Lung (tissue), 12 donors: ENCODE measurements around the gene DUSP2. TPM values are rescaled to one million over a fixed set of nuclear protein-coding genes. Genes with fewer than 3 reads are reported as not detected.

Experiments
- ATAC-seq: fragments of 200-7000 bp; cut with Tn5 transposase; one replicate; pipeline ENCODE4 v1.9.1; 2020; ENCODE audit warnings: moderate number of reproducible peaks; ENCODE audit not compliant: insufficient read depth, low FRiP score
- DNase-seq, 3 donors: peaks; one replicate each; pipeline ENCODE4 v3.0.0-alpha.2; 2013 to 2017
- H3K27ac ChIP-seq, 2 donors: one replicate each; pipeline ENCODE4 v1.5.1; 2013; ENCODE audit warnings: mild to moderate bottlenecking in 2 of 2, moderate library complexity in 2 of 2, control low read depth in 1 of 2, inconsistent platforms in 1 of 2, low read depth in 1 of 2, low read length in 1 of 2
- H3K27me3 ChIP-seq, 3 donors: one replicate each; pipeline ENCODE4 v1.5.1; 2013; ENCODE audit warnings: low read length in 2 of 3; ENCODE audit not compliant: control insufficient read depth in 3 of 3, insufficient read depth in 3 of 3
- H3K36me3 ChIP-seq, 4 donors: one replicate each; pipeline ENCODE4 v1.5.1; 2013; ENCODE audit warnings: low read length in 4 of 4, mild to moderate bottlenecking in 1 of 4, moderate library complexity in 1 of 4; ENCODE audit not compliant: control insufficient read depth in 4 of 4, insufficient read depth in 4 of 4
- H3K4me1 ChIP-seq, 5 donors: one replicate each; pipeline ENCODE4 v1.5.1; 2013; ENCODE audit warnings: low read length in 5 of 5, mild to moderate bottlenecking in 2 of 5, moderate library complexity in 1 of 5; ENCODE audit not compliant: control insufficient read depth in 5 of 5, insufficient read depth in 5 of 5
- H3K4me3 ChIP-seq: one replicate; pipeline ENCODE4 v1.5.1; 2013; ENCODE audit warnings: mild to moderate bottlenecking, control low read depth, moderate library complexity
- H3K9ac ChIP-seq, 2 donors: one replicate each; pipeline ENCODE4 v1.5.1; 2013; ENCODE audit warnings: low read length in 2 of 2, control low read depth in 1 of 2; ENCODE audit not compliant: insufficient read depth in 1 of 2
- H3K9me3 ChIP-seq, 4 donors: one replicate each; pipeline ENCODE4 v1.5.1; 2013; ENCODE audit warnings: low read length in 3 of 4, mild to moderate bottlenecking in 1 of 4, moderate library complexity in 1 of 4; ENCODE audit not compliant: control insufficient read depth in 4 of 4, insufficient read depth in 3 of 4
- CTCF ChIP-seq: IDR thresholded peaks from 2 replicates; pipeline ENCODE4 v1.5.1; 2012; ENCODE audit warnings: mild to moderate bottlenecking; ENCODE audit errors: control extremely low read depth, extremely low read depth
- WGBS, 2 donors: extraction: QIAGEN DNeasy Blood & Tissue Kit; methylation state at CpG; one replicate each; pipeline ENCODE4 v1.1.7; 2013; 5-methylcytosine and 5-hydroxymethylcytosine counted together
- polyA plus RNA-seq, 2 donors: library from polyadenylated mRNA; stranded (reverse); fragments of 200-250 nt; gene quantifications; one replicate each; pipeline ENCODE4 v1.2.1, GENCODE V29; 2013
- total RNA-seq, 2 donors: library from RNA; depleted of rRNA in 1 of 2; stranded (reverse); fragments of >200 nt in 1 of 2; gene quantifications; one replicate each; pipeline ENCODE4 v1.2.1, GENCODE V29; 2014 to 2021
- donor health status: control.
- donor health status: control.
- donor health status: Bipolar disorder and iron deficiency.
- donor health status: healthy.
- donor health status: DM: yes; HTN: yes; CAD: no.

Gene DUSP2
- total and polyA plus RNA-seq, 4 donors: 3.5 to 33.6 (median 5.8) TPM

GRCh38 chr2:96120991-96121390, 24.2 kb downstream of the DUSP2 start:
- H3K27me3 ChIP-seq: peaks cover 0 to 18% (median 12%) of the 10 kb centered on the region in 3 donors

GRCh38 chr2:96120091-96120720, 25.0 kb downstream of the DUSP2 start:
- Histone ChIP-seq H3K36me3 (no peaks in the 10 kb centered on the region), H3K9ac (no peak overlapping the region), H3K27ac (no peak overlapping the region), H3K27me3 (peaks cover 0 to 26% (median 12%) of the 10 kb centered on the region in 3 donors), H3K4me3 (no peak overlapping the region), H3K9me3 (peaks cover 0 to 2% (median 0%) of the 10 kb centered on the region in 4 donors), H3K4me1 (peaks cover 0 to 7% (median 4%) of the 10 kb centered on the region in 5 donors)
- no peak for TF ChIP-seq CTCF
- WGBS, 2 donors: 23 to 36% methylated on average over 11 of the region's 11 CpGs
- ATAC-seq (no peak), DNase-seq (no peak)

More at GRCh38 chr2:96120991-96121390, 24.2 kb downstream of the DUSP2 start:
- 42 to 50% methylated on average over 7 of the region's 7 CpGs for WGBS, 2 donors
- ATAC-seq: no peak
- peaks cover 0 to 7% (median 4%) of the 10 kb centered on the region in 5 donors for H3K4me1 ChIP-seq
- no peak overlapping the region for H3K4me3 ChIP-seq
- H3K9me3 ChIP-seq: peaks cover 0 to 2% (median 0%) of the 10 kb centered on the region in 4 donors
- H3K9ac ChIP-seq: no peak overlapping the region
- H3K36me3 ChIP-seq: no peaks in the 10 kb centered on the region
- H3K27ac ChIP-seq: no peak overlapping the region
- DNase-seq: no peak
- no peak for TF ChIP-seq CTCF

- peaks cover 0 to 26% (median 12%) of the 10 kb centered on the region in 3 donors for H3K27me3 ChIP-seq
- DNase-seq (no peak), ATAC-seq (no peak)
- peaks cover 0 to 2% (median 0%) of the 10 kb centered on the region in 4 donors for H3K9me3 ChIP-seq
- no peak overlapping the region for H3K9ac ChIP-seq
- 97 to 98% methylated on average over 5 of the region's 5 CpGs for WGBS, 2 donors
- H3K4me3 ChIP-seq: no peak overlapping the region
- peaks cover 0 to 7% (median 4%) of the 10 kb centered on the region in 5 donors for H3K4me1 ChIP-seq
- no peaks in the 10 kb centered on the region for H3K36me3 ChIP-seq
- no peak for TF ChIP-seq CTCF
- no peak overlapping the region for H3K27ac ChIP-seq
Observed at GRCh38 chr2:96119389-96119751, 25.9 kb downstream of the DUSP2 start.
